ENCODE data around the gene CCDC85B.
A peak's percentile ranks its signal among the peaks of the same experiment; 100 is the strongest.
"Not testable (repeated sequence)": the region's sequence is repeated elsewhere in the genome, so short reads cannot be mapped to it uniquely, and the experiment has no call there.

Gene CCDC85B

DNA sequence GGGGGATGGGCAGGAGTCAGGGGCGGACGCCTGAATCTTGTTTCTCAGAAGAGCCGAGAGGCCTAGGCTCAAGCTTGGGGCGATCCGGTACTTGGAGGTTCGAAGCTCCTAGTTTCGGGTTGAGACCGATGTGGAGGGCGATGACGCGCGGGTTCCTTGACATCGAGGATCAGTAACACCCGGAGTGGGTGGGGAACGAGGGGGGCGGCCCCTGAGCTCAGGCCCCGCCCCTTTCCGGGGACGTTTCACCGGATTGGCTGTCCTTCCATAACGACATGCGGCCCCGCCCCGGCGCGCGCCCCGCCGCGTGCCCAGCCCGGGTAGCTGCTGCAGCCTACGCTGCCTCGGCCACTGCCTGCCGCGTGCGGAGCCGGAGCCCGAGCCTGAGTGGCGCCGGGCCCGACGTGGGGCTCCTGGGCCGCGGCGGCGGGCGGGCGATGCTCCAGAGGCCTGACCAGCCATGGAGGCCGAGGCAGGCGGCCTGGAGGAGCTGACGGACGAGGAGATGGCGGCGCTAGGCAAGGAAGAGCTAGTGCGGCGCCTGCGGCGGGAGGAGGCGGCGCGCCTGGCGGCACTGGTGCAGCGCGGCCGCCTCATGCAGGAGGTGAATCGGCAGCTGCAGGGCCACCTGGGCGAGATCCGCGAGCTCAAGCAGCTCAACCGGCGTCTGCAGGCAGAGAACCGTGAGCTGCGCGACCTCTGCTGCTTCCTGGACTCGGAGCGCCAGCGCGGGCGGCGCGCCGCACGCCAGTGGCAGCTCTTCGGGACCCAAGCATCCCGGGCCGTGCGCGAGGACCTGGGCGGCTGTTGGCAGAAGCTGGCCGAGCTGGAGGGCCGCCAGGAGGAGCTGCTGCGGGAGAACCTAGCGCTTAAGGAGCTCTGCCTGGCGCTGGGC lies at the start of gene CCDC85B:
TSS of gene CCDC85B (plus strand) at position 350 of the 895 bp plus-strand sequence. CDS start at position 461, 111 bp downstream.
- peak; percentile 96 for DNase-seq (ENCODE audit: low spot score)

DNA sequence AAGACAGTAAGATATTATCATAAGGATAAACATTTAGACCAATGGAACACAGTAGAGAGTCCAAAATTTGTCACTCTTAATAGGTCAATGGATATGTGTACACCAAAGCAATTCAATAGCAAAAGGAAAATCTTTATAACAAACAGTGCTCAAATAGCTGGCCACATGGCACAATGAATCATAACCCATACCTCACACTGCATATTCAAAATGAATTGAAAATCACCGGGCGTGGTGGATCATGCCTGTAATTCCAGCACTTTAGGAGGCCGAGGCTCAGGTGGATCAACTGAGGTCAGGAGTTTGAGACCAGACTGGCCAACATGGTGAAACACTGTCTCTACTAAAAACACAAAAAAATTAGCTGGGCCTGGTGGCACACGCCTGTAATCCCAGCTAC lies 48.3 kb upstream of the CCDC85B start:
- DNase-seq (ENCODE audit: low spot score) = no peak

DNA sequence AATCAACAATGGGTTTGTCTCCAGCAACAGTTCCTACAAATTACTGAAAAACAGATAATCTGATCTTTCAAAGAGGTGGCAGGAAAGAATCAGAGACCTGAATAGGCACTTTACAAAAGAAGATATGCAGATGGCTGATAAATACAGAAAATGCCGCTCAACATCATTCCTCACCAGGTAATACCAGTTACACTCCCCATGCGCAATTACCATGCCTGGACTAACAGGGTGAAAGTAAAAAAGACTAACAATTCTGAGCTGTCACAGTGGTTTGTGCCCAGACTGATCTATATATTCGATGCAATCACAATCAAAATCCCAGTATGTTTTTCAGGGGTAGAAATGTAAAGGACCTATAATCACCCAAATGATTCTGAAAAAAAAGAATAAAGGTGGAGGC lies 46.7 kb upstream of the CCDC85B start:
- DNase-seq (ENCODE audit: low spot score) = no peak

DNA sequence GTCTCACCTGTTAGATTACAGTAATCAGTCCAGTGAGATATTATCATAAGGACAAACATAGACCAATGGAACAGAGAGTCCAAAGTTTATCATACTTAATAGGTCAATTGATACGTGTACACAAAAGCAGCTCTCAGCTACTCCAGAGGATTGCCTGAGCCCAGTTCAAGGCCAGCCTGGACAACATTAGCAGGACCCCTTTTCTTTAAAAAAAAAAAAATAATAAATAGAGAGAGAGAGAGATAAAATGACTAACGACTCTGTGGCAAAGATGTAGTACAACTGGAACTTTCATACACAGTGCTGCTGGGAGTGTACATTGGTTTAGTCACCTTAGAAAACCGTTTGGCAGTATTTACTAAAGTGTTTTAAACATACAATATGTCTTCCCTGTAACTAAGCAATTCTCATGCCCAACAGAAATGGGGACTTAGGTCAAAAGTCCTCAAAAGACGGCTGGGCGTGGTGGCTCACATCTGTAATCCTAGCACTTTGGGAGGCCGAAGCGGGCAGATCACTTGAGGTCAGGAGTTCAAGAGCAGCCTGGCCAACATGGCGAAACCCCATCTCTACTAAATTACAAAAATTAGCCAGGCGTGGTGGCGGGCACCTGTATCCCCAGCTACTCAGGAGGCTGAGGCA lies 46.1 kb upstream of the CCDC85B start:
- no peak for DNase-seq (ENCODE audit: low spot score)

DNA sequence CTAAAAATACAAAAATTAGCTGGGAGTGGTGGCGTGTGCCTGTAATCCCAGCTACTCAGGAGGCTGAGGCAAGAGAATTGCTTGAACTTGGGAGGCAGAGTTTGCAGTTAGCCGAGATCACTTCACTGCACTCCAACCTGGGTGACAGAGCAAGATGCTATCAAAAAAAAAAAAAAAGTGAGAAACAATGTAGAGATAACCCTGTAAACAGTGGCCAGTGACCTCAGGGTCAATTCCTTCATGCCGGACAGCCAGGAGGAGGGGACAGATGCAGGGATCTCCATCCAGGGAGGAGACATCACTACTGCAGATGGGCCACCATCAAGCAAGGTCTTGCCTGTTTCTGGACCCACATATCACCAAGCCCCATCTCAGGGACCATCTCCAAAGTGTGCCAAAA lies 42.7 kb upstream of the CCDC85B start:
- no peak for DNase-seq (ENCODE audit: low spot score)

DNA sequence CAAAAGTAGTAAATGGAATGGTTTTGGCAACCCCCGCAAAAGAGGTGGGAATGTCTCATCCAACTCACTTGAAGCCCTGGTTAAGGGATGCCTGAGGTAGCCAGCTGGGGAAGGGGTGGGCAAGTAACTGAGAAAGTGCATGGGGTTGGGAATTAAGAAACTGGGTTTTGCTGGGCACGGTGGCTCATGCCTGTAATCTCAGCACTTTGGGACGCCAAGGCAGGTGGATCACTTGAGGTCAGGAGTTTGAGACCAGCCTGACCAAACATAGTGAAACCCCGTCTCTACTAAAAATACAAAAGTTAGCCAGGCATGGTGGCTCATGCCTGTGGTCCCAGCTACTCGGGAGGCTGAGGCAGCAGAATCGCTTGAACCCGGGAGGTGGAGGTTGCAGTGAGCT lies 41.8 kb upstream of the CCDC85B start:
- DNase-seq (ENCODE audit: low spot score) = not testable (repeated sequence)

- DNase-seq (ENCODE audit: low spot score) = no peak
Observed at GRCh38 chr11:65849366-65849765, 41.1 kb upstream of the CCDC85B start.

DNA sequence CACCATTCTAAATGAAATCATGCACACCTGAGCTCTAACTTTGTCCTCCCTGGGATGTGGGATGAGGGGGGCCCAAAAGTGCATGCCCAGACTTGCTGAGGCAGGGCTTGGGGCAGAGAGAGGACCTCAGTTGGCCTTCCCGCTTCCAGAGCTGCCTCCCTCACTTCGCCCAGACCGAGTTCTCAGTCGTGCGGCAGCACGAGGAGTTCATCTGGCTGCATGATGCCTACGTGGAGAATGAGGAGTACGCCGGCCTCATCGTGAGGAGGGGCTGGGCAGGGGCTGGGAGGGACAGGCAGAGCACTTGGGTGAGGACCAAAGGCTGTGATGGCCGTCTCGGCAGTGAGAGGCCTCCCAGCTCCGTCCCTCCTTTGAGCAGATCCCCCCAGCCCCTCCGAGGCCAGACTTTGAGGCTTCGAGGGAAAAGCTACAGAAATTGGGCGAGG lies 40.7 kb upstream of the CCDC85B start:
- no peak for DNase-seq (ENCODE audit: low spot score)

DNA sequence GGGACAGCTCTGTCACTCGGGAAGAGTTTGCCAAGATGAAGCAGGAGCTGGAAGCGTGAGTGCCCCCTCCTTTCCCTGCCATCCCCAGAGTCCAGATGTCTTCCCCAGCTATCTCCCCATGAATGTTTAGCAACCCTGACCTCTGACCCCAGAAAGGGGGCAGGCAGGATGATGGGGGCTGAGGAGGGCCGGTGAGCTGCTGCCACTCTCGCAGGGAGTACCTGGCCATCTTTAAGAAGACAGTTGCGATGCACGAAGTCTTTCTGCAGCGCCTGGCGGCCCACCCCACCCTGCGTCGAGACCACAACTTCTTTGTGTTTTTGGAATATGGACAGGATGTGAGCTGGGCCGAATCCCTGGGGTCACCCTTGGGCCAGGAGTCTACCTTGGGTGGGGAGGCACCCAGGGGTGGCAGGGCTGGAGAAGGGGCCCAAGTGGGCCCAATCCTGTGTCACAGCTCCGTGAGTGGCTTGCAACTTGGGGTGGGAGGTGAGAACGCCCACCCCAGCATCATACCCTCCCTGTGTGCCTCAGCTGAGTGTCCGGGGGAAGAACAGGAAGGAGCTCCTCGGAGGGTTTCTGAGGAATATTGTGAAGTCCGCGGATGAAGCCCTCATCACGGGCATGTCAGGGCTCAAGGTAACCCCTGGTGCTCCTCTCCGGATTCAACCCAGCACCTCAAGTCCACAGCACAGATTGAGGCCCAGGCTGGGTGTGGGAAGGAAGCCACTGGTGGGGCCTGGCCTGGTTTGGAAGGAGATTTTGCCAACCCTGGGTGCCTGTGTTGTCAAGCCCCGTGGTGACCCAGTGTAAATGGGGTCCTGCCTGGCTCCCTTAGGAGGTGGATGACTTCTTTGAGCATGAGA lies 40.0 kb upstream of the CCDC85B start:
- DNase-seq (ENCODE audit: low spot score) = no peak

GRCh38 chr11:65851083-65851579 lies 39.3 kb upstream of the CCDC85B start:
- no peak for DNase-seq (ENCODE audit: low spot score)

DNA sequence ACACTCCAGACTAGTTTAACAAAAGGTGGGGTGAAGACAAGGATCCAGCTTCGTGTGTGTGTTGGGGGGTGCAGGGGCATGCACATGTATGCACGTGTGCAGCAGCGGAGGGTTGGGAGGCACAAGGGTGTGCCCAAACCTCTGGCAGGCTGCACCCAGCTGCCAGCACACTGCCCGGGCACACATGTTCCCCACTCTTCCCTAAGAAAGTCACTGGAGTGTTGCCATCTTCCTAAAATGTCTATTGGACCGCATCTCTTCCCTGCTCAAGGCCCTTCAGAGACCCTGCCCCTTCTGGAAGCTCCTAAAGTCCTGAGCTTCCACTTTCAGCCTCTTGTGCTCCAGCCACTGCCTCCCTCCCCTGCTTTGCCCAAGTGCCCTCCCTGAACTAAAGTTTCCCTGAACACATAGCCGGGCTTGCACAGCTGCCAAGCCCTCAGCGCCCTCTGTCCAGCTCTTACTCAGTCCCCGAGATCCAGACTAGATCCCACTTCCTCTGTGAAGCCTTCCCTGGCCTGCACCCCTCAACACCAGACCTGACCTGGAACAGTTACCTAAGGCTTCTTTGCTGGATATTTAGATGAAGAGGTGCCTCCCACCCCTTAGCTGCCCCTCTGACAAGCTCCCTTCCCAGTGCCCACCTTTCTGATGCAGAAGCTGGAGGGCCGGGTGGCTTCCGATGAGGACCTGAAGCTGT lies 38.5 kb upstream of the CCDC85B start:
- DNase-seq (ENCODE audit: low spot score) = no peak

DNA sequence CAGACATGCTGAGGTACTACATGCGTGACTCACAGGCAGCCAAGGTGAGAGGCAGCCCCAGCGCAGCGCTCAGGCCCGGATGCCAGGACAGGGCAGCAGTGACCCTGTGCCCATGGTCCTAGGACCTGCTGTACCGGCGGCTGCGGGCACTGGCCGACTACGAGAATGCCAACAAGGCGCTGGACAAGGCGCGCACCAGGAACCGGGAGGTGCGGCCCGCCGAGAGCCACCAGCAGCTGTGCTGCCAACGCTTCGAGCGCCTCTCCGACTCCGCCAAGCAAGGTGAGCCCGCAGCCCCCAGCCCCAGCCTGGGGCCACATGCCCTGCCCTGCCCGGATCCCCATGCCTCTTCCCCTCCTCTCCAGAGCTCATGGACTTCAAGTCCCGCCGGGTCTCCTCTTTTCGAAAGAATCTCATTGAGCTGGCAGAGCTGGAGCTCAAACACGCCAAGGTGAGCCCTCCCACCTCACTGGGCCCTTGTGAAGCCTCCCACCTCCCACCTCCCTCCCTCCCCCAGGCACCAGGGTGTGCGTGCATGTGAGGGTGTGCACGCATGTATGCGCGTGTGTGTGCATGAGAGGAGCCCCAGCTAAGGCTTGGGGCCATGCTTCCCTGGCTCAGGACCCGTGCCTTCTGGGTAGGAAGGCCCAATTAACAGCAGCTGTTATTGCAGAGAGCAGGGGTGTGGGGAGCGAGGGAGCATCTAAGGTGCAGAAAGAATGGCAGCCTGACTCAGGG lies 37.8 kb upstream of the CCDC85B start:
- DNase-seq (ENCODE audit: low spot score) = no peak

- DNase-seq (ENCODE audit: low spot score) = no peak
Observed at GRCh38 chr11:65853246-65853979, 37.1 kb upstream of the CCDC85B start.

GRCh38 chr11:65854161-65854592 lies 36.3 kb upstream of the CCDC85B start:
- no peak for DNase-seq (ENCODE audit: low spot score)

- no peak for DNase-seq (ENCODE audit: low spot score)
Observed at GRCh38 chr11:65854852-65855837, 35.3 kb upstream of the CCDC85B start.

GRCh38 chr11:65855927-65856363 lies 34.5 kb upstream of the CCDC85B start:
- DNase-seq (ENCODE audit: low spot score) = no peak

DNA sequence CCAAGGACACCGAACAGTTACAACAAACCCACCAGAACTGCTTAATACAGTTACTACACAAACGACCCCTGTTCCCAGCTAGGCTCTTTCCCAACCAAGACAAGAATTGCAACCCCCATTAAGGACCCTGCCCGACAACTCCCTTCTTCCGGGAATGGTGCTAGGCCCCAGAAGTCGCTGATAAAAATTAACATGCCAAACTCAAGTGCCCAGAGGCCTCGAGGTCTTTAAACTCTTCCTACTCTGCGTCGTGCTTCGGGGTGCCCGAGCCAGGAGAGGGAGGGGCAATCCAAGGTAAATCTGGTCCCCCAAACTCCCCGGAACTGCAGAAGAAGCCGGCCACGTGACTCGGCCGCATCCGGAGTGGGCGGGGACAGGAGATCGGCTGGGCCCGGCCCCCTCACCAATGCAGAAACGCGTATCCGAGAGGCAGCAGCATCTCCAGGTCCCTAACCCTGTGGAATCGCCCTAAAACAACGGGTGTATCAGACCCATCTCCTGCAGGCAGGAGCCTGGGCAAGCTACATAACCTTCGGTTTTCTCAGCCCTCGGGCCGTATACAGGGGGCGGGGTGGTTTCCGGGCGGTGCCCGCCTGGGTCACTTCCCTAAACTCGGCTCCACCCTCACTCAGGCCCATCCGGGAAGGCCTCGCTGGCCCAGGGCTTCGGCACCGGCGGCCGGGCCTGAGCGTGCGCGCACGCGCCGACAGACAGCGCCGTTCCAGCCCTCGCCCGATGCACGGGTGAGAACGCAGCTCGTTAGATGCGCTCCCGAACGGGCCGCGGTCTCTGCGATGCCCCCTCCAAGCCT lies 33.6 kb upstream of the CCDC85B start:
- DNase-seq (ENCODE audit: low spot score) = peak; percentile 78

- no peak for DNase-seq (ENCODE audit: low spot score)
Observed at GRCh38 chr11:65857500-65857852, 33.0 kb upstream of the CCDC85B start.
